Measurements from ENCODE around the gene LRRC8D.

Gene LRRC8D

GRCh38 chr1:89941110-89941766 is 120.4 kb downstream of the LRRC8D start:
- DNase-seq (ENCODE audit: low spot score): no peak

GRCh38 chr1:89942014-89942413 is 121.2 kb downstream of the LRRC8D start:
- DNase-seq (ENCODE audit: low spot score): no peak

GRCh38 chr1:89942825-89943658 is 122.2 kb downstream of the LRRC8D start:
- no peak for DNase-seq (ENCODE audit: low spot score)

- no peak for DNase-seq (ENCODE audit: low spot score)
Measured at GRCh38 chr1:89943846-89944781, 123.3 kb downstream of the LRRC8D start.

GRCh38 chr1:89945852-89946476 is 125.1 kb downstream of the LRRC8D start:
- no peak for DNase-seq (ENCODE audit: low spot score)

GRCh38 chr1:89946532-89946931 is 125.7 kb downstream of the LRRC8D start:
- no peak for DNase-seq (ENCODE audit: low spot score)

GRCh38 chr1:89948722-89949345 is 128.0 kb downstream of the LRRC8D start:
- DNase-seq (ENCODE audit: low spot score): no peak

GRCh38 chr1:89949991-89950624 is 129.3 kb downstream of the LRRC8D start:
- DNase-seq (ENCODE audit: low spot score): no peak

GRCh38 chr1:89950703-89951102 is 129.9 kb downstream of the LRRC8D start:
- no peak for DNase-seq (ENCODE audit: low spot score)

- no peak for DNase-seq (ENCODE audit: low spot score)
Measured at GRCh38 chr1:89951766-89952604, 131.2 kb downstream of the LRRC8D start.

- DNase-seq (ENCODE audit: low spot score): no peak
Measured at GRCh38 chr1:89952605-89953130, 131.8 kb downstream of the LRRC8D start.

- DNase-seq (ENCODE audit: low spot score): no peak
Measured at GRCh38 chr1:89953131-89953626, 132.3 kb downstream of the LRRC8D start.

- no peak for DNase-seq (ENCODE audit: low spot score)
Measured at GRCh38 chr1:89953929-89954328, 133.1 kb downstream of the LRRC8D start.

GRCh38 chr1:89954401-89954800 is 133.6 kb downstream of the LRRC8D start:
- DNase-seq (ENCODE audit: low spot score): no peak

GRCh38 chr1:89955311-89956205 is 134.7 kb downstream of the LRRC8D start:
- no peak for DNase-seq (ENCODE audit: low spot score)

GRCh38 chr1:89957107-89957506 is 136.3 kb downstream of the LRRC8D start:
- DNase-seq (ENCODE audit: low spot score): no peak

- DNase-seq (ENCODE audit: low spot score): no peak
Measured at GRCh38 chr1:89958851-89959654, 138.2 kb downstream of the LRRC8D start.

GRCh38 chr1:89959719-89960118 is 138.9 kb downstream of the LRRC8D start:
- no peak for DNase-seq (ENCODE audit: low spot score)
